AG08395 (cell line): Measurements from ENCODE around the gene NINL.

Experiments
- DNase-seq: peaks from one replicate; pipeline ENCODE4 v3.0.0; 2012; ENCODE audit warnings: mixed read lengths, low spot score

Gene NINL

GRCh38 chr20:25464501-25465242, 120.7 kb downstream of the NINL start:
- DNase-seq, result peak; percentile 9

DNA sequence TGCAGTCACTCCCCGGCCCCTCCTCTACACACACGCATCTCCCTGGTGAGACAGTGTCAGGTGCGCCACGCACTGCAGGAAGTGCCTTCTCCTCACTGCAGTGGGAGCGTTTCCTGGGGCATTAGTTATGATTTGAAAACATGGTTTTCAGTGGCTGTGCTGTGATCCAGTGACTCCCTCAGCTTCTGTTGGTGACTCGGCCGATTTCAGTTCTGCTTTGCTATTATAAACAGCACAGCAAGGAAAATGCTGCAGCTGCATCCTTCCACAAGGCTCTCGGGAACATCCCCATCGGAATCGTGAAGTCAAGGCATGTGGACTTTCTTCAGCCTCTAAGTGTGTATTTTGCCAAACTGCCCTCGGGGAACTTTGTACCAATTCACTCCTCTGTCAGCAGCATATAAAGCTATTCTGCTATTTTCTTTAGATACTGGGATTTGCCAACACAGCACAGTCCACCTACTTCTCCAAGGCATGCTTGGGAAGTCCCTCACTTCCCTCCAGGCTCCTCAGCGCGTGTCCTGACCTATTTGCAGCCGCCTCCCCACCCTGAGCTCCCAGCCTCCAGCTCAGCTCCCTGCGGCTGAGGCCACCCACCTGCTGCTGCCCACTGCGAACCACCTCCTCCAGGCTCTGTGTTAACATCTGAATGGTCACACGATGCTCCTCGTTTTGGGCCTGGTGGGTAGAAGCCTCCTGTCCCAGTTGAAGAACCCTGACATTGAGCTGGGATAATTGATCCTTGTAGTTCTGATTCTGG, 123.4 kb downstream of the NINL start:
- DNase-seq, result no peak

DNA sequence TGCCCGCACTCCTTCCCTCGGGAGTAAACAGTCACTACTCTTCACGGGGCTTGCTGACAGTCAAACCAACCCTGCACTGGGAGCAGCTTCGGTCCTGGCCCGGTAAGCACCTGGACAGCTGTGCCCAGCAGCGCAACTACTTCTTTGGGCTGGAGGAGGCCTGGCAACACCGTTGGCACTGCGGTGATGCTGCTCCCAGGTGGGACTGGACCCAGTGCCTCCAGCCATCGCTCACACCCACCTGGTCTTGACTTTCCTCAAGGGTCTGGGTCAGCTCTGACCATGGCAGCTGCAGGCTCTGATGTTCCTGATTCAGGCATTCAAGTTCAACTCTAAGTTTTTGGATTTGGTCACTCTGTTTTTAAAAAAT, 124.1 kb downstream of the NINL start:
- DNase-seq, result no peak

- no peak for DNase-seq
Observed at GRCh38 chr20:25460566-25461280, 124.6 kb downstream of the NINL start.

DNA sequence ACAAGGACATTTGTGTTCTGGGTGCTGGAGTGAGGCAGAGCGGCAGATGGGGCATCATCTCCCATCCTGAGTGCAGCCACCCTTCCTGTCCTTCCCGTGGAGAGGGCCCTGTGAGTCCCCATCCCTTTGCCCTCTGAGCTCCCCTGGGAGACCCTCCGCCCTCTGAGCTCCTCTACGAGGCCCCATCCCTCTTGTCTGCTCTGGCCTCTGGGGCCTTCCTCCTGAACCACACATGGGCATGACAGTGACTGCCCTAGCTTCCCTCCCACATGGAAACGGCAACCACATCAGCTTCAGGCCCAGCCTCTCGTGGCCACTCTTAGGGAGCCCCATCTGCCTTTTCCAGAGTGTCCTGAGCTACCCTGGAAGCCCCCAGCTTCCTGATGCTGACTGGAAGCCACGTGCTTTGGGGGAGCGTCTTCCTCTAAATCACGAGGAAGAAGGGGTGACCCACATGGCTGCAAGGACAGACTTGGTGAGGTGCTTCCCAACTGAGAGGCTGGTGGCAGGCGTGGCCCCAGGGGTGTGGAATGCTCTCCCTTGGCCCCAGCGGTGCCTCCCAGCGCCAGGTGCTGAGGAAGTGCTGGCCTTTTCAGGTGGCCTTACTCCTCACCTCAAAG, 125.3 kb downstream of the NINL start:
- no peak for DNase-seq

GRCh38 chr20:25459111-25459830, 126.1 kb downstream of the NINL start:
- DNase-seq, result no peak

- DNase-seq, result no peak
Observed at GRCh38 chr20:25457886-25458680, 127.2 kb downstream of the NINL start.

DNA sequence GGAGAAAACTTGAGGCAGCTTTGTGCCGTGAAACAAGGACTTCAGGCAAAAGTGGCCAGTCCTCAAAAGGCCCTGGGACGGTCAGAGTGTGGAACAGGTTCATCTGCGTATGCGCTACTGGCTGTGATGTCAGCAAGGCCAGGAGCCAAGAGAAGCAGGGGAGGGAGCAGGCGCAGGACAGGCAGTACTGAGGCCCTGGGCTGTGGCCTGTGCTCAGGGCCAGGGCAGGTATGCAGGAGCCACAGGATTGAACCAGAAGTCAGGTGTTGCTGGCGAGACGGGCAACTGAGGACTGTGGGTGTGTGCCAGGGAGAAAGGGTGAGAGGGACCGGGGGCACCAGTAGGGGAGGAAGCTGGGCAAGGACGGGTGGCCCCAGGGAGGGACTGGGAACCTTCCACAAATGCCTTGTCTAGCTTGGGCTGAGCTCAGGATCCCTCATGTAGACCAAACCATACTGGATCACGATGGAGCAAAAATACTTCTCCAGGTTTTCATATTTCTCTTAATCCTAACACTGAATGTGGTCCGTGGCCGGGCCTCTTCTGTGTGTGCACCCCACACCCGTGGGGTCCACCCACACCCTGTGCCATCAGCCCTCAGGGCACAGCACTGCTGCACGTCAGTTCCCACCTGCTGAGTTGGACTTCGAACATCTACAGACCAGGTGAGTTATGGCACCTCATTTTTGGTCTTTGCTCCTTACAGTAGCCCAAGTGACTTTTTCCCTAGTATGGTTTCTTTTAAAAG, 131.0 kb downstream of the NINL start:
- no peak for DNase-seq

GRCh38 chr20:25453035-25453810, 132.1 kb downstream of the NINL start:
- DNase-seq, result no peak

- no peak for DNase-seq
Observed at GRCh38 chr20:25452333-25452732, 133.0 kb downstream of the NINL start.

DNA sequence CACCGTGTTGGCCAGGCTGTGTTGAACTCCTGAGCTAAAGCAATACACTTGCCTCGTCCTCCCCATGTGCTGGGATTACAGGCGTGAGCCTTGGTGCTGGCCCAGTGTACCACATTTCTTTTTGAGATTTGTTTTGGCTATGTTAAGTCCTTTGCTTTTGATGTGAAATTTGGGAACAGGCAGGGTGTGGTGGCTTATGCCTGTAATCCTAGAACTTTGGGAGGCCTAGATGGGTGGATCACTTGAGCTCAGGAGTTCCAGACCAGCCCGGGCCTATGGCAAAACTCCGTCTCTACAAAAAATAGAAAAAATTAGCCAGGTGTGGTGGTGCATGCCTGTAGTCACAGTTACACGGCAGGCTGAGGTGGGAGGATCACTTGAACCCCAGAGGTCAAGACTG, 137.7 kb downstream of the NINL start:
- no peak for DNase-seq

- DNase-seq, result no peak
Observed at GRCh38 chr20:25444556-25444955, 140.8 kb downstream of the NINL start.

DNA sequence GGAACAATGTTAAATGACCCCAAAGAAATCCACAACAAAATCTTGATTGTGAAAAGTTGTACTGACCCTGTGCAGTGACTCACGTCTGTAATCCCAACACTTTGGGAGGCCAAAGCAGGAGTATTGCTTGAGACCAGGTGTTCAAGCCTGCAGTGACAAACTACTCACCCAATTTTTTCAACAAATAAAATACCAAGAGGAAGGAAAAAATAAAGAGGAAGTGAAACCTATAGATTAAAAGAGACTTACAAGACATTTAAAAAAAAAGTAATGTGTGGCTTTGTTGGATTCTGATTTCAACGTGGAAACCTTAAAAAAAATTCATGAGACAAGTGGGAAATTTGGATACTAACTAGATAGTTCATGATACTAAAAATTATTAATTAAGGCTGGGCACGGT, 146.0 kb downstream of the NINL start:
- no peak for DNase-seq

DNA sequence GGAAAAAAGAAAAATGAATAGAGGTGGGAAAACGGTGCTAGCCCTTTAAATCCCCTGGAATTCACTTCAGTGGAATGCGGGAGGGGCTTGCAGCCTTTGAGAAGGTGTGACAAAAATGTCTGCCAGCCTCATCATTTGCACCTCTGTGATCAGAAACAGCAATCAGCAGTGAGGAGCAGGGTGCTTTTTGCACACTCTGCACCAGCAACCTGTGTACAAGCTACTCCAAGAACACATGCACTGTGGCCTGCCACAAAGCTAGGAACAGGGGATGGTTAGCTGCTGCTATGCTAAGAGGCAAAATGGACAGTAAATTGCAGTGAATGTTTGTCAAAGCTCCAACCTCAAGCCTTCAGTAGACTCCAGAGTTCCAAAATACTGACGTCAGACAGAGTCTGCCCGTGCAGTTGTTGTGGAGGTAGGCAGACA, 148.2 kb downstream of the NINL start:
- DNase-seq, result no peak

DNA sequence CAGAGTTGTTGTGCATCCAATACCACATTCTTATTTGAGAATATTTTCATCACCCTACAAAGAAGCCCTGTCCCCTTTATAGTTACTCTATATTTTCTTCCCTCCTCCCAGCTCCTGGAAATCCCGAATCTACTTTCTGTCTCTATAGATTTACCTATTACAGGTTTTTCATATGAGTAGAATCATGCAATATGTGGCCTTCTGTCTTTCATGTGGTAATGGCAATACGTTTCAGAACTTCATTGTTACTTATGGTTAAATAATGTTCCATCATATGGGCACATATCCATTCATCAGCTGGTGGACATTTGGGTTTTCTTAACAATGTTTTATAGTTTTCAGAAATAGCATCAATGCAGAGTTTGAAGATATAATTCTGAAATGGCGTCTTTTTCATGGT, 160.8 kb downstream of the NINL start:
- DNase-seq, result no peak

DNA sequence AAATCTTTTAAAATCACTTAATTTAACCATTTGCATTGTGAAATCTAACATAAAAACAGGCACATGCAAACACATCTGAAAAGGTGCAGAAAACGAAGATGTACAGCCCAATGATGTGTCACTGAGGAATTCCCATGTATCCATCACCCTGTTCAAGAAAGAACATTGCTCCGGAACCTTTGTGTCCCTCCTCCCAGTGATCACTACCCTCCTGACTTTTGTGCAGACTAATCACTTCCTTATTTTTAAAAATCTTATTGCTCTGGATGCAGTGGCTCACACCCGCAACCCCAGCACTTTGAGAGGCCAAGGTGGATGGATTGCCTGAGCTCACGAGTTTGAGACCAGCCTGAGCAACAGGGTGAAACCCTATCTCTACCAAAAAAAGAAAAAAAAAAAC, 163.3 kb downstream of the NINL start:
- DNase-seq, result no peak

DNA sequence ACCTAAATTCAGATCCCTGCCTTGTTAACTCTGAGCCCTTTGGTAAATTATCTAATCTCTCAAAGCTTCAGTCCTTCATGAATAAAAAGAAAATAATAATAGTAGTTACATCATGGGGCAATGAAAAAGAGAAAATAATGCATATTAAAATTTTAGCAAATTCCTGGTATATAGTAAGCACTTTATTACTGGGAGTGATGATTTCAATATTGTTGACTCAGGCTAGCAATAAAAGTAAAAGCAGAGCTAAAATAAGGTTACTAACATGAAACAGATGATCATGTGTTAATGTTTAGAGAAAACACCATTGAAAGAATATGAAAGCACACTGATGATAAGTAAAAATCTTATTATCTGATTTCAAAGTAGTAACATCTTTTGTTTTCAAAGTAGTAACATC, 164.2 kb downstream of the NINL start:
- no peak for DNase-seq

GRCh38 chr20:25418776-25419175, 166.6 kb downstream of the NINL start:
- no peak for DNase-seq

DNA sequence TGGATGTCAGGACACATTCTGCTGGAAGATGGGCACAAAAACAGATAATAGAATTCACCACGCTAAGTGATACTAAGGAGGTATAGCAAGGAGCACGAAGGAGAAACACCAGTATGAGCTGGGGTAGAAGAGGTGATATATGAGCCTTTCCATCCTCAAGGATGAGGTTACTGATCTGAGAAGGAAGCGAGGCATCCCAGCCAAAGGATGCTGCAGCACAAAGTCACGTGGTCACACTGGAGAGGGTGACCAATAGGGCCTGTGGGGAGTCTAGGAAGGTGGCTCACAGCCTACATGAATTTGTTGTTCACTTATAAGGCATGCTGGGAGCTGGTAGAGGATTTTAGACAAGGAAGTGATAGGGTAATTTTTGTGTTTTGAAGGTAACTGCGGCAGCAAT, 176.4 kb downstream of the NINL start:
- DNase-seq, result no peak

GRCh38 chr20:25408170-25408547, 177.2 kb downstream of the NINL start:
- no peak for DNase-seq
